Measurements from ENCODE around the gene TLR4. TPM values are rescaled to one million over a fixed set of nuclear protein-coding genes. Genes with fewer than 3 reads are reported as not detected.

TLR4 gene
- total and polyA plus RNA-seq, 9 of the 15 experiments (the other 6 are each of a cell fraction or from before 2014, with no cell fraction given), result 0.02 TPM; not detected in 8

DNA sequence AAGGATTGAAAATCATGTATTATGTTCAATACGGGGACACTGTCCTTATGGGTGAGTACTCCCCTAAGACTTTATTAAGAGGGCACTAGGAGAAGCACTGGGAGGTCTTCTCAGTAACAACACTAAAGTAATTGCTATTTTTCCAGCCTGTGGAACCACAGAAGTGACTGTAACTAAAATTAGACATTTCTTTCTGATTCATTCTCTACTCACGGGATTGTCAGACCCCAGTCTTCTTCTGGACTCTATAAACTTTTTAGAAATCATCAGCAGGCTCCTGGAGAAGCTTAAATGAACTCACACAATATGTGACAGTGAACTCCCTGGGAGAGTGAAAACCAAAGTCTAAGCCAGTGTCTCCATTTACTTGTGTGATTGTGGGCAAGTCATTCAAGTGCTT, 14.5 kb downstream of the TLR4 start (continued):
- TF ChIP-seq, protein P1, sequence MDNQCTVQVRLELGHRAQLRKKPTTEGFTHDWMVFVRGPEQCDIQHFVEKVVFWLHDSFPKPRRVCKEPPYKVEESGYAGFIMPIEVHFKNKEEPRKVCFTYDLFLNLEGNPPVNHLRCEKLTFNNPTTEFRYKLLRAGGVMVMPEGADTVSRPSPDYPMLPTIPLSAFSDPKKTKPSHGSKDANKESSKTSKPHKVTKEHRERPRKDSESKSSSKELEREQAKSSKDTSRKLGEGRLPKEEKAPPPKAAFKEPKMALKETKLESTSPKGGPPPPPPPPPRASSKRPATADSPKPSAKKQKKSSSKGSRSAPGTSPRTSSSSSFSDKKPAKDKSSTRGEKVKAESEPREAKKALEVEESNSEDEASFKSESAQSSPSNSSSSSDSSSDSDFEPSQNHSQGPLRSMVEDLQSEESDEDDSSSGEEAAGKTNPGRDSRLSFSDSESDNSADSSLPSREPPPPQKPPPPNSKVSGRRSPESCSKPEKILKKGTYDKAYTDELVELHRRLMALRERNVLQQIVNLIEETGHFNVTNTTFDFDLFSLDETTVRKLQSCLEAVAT (IDR thresholded peaks at IDR 0.05), result no peak
- no peak for TF ChIP-seq ETV1 (tag; conservative IDR thresholded peaks at IDR 0.05; ENCODE audit: low read depth)
- no peak for TF ChIP-seq MEIS2 (IDR thresholded peaks at IDR 0.05; ENCODE audit: partially characterized antibody)
- TF ChIP-seq ZNF699 (CRISPR knock-in tag; IDR thresholded peaks at IDR 0.05; ENCODE audit: insufficient replicate concordance), result no peak
- no peak for TF ChIP-seq ZEB2 (IDR thresholded peaks at IDR 0.05)
- TF ChIP-seq ATF1 (CRISPR knock-in tag; IDR thresholded peaks at IDR 0.05), result no peak
- TF ChIP-seq ATF1 (tag; IDR thresholded peaks at IDR 0.05), result no peak

DNA sequence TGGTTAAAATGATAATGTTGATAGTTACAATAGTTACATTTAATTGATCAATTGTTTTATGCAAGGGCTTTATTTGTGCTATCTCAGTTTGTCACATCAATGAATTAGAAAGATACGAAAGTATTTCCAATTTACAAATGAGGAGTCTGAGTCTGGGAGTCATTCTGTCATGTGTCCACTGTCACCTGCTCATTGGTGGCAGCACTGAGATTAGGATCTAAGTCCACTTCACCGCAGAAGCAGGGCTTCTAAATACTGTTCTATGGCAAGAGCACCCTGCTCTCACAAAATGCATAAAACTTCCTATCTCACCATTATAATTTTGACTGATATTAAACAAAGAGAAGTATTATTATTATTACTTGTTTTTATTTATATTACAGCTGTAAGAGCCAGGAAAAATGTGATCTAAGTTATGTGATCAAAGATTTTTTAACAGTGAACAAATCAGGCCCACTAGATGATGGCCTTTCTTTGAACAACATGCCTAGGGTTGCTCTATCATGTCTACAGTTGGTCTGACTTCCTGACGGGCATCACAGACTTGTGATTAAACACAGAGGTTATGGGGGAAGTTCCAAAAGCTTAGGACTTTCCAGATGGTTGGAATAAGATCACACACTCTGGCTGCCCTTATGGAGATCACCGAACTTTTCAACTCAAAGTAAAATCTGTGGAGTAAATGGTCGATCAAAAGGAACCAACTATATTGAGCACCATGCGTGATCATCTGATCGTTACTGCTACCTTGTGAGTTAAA, 15.1 kb downstream of the TLR4 start:
- Histone ChIP-seq H3K79me2 (ENCODE audit: control insufficient read depth, insufficient read depth, low read length) (no peaks in the 10 kb centered on the region), H3K36me3 (ENCODE audit: control insufficient read depth, insufficient read depth, low read length) (no peaks in the 10 kb centered on the region), H3K27me3 (ENCODE audit: control insufficient read depth in 2 of 2, insufficient read depth in 2 of 2, low read length in 2 of 2) (no peaks in the 10 kb centered on the region), H4K20me1 (replicated peaks; ENCODE audit: control insufficient read depth, insufficient read depth, low read length) (no peaks in the 10 kb centered on the region), H3K9me1 (ENCODE audit: control insufficient read depth, insufficient read depth, low read length) (no peaks in the 10 kb centered on the region), H3K9ac (ENCODE audit: insufficient read depth in 1 of 2, low read depth in 2 of 2, low read length in 2 of 2) (no peak overlapping the region), H3K4me2 (ENCODE audit: insufficient read depth, low read length) (no peak overlapping the region), H3K27ac (ENCODE audit: extremely low read depth, low read depth, low read length) (no peak overlapping the region), H3K4me3 (no peak overlapping the region), H2AFZ (ENCODE audit: low read depth, low read length) (no peak overlapping the region), H3K4me1 (replicated peaks in 1 of 2; ENCODE audit: control insufficient read depth in 2 of 2, insufficient read depth in 2 of 2, low read length in 2 of 2) (no peaks in the 10 kb centered on the region), H3K9me3 (replicated peaks; ENCODE audit: control insufficient read depth, insufficient read depth, low read depth, low read length) (no peaks in the 10 kb centered on the region)
- ATAC-seq, result no peak
- no peak for FAIRE-seq
- no TSS peak for BruUV-seq (replicated peaks)
- WGBS (ENCODE audit: insufficient coverage, low coverage, missing lambda C conversion rate), result 0% methylated on average over 7 of the region's 7 CpGs
- intact Hi-C loops (cut with micrococcal nuclease) (no loop called here), in situ Hi-C loops (cut with MboI) (no loop called here)
- CTCF ChIA-PET (ENCODE audit: low intra/inter-chr PET ratio), result no interaction called here
- POLR2A ChIA-PET, result no interaction called here
- no peak for DNase-seq (ENCODE audit: extremely low read depth in 1 of 4, low spot score in 3 of 4)
- TF ChIP-seq MBD2 (IDR thresholded peaks at IDR 0.05; ENCODE audit: borderline replicate concordance, low read depth) (no peak), CBX5 (IDR thresholded peaks at IDR 0.05; ENCODE audit: borderline replicate concordance, low read depth) (no peak), BACH1 (tag; IDR thresholded peaks at IDR 0.05) (no peak), TCF7L2 (IDR thresholded peaks at IDR 0.05; ENCODE audit: low read depth, low read length) (no peak), POLR2G (IDR thresholded peaks at IDR 0.05; ENCODE audit: low read depth, low read length) (no peak), SIN3B (IDR thresholded peaks at IDR 0.05; ENCODE audit: low read depth) (no peak), BRD4 (IDR thresholded peaks at IDR 0.05) (no peak), KDM2B (CRISPR knock-in tag; IDR thresholded peaks at IDR 0.05) (no peak), SAFB (IDR thresholded peaks at IDR 0.05; ENCODE audit: borderline replicate concordance, low read depth, low read length) (no peak)
- TF ChIP-seq, protein P2, sequence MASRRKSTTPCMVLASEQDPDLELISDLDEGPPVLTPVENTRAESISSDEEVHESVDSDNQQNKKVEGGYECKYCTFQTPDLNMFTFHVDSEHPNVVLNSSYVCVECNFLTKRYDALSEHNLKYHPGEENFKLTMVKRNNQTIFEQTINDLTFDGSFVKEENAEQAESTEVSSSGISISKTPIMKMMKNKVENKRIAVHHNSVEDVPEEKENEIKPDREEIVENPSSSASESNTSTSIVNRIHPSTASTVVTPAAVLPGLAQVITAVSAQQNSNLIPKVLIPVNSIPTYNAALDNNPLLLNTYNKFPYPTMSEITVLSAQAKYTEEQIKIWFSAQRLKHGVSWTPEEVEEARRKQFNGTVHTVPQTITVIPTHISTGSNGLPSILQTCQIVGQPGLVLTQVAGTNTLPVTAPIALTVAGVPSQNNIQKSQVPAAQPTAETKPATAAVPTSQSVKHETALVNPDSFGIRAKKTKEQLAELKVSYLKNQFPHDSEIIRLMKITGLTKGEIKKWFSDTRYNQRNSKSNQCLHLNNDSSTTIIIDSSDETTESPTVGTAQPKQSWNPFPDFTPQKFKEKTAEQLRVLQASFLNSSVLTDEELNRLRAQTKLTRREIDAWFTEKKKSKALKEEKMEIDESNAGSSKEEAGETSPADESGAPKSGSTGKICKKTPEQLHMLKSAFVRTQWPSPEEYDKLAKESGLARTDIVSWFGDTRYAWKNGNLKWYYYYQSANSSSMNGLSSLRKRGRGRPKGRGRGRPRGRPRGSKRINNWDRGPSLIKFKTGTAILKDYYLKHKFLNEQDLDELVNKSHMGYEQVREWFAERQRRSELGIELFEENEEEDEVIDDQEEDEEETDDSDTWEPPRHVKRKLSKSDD (conservative IDR thresholded peaks at IDR 0.05; ENCODE audit: low read length), result no peak
- TF ChIP-seq, protein P3, sequence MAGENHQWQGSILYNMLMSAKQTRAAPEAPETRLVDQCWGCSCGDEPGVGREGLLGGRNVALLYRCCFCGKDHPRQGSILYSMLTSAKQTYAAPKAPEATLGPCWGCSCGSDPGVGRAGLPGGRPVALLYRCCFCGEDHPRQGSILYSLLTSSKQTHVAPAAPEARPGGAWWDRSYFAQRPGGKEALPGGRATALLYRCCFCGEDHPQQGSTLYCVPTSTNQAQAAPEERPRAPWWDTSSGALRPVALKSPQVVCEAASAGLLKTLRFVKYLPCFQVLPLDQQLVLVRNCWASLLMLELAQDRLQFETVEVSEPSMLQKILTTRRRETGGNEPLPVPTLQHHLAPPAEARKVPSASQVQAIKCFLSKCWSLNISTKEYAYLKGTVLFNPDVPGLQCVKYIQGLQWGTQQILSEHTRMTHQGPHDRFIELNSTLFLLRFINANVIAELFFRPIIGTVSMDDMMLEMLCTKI (IDR thresholded peaks at IDR 0.05; ENCODE audit: partially characterized antibody), result no peak

All from K562 (cell line).